Gastroesophageal sphincter (tissue), 3 donors: Measurements from ENCODE around the gene ADAM10.

Experiments used
- EP300 ChIP-seq: sonication (generic); formaldehyde crosslinking; IDR thresholded peaks from one replicate; pipeline ENCODE4 v1.6.1; 2017; ENCODE audit warnings: antibody characterized with exemption, mild to moderate bottlenecking
- POLR2A ChIP-seq, 2 donors: fragments of 450-650 bp; IDR thresholded peaks; one replicate each; pipeline ENCODE4 v1.6.1; 2017; ENCODE audit warnings: antibody characterized with exemption in 2 of 2, mild to moderate bottlenecking in 2 of 2, moderate library complexity in 1 of 2
- POLR2AphosphoS5 ChIP-seq: sonication (generic); formaldehyde crosslinking; IDR thresholded peaks from one replicate; pipeline ENCODE4 v1.6.1; 2017; ENCODE audit warnings: antibody characterized with exemption
- TF ChIP-seq, protein P1 (sequence below), 4 experiments: fragments of 200-600 bp in 2 of 4; fragments of 450-650 bp in 2 of 4; sonication (generic) in 1 of 4; IDR thresholded peaks; one replicate each; pipeline ENCODE4 v1.5.1; 2017 to 2019; ENCODE audit warnings: antibody characterized with exemption in 4 of 4, mild to moderate bottlenecking in 2 of 4, moderate library complexity in 2 of 4

DNA sequence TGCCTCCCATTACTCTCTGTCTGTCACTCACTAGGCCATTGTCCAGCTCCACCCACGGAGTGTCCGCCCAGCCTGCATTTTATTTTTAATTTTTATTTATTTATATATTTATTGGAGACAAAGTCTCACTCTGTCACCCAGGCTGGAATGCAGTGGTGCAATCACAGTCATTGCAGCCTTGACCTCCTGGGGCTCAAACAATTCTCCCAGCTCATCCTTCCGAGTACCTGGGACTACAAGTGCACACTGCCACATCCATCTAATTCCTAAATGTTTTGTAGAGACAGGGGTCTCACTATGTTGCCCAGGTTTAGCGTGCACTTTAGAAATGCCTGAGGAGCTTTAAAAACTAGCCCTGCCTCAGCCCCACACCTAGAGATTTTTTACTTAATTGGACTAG, 176.2 kb downstream of the ADAM10 start:
- TF ChIP-seq, protein P1, sequence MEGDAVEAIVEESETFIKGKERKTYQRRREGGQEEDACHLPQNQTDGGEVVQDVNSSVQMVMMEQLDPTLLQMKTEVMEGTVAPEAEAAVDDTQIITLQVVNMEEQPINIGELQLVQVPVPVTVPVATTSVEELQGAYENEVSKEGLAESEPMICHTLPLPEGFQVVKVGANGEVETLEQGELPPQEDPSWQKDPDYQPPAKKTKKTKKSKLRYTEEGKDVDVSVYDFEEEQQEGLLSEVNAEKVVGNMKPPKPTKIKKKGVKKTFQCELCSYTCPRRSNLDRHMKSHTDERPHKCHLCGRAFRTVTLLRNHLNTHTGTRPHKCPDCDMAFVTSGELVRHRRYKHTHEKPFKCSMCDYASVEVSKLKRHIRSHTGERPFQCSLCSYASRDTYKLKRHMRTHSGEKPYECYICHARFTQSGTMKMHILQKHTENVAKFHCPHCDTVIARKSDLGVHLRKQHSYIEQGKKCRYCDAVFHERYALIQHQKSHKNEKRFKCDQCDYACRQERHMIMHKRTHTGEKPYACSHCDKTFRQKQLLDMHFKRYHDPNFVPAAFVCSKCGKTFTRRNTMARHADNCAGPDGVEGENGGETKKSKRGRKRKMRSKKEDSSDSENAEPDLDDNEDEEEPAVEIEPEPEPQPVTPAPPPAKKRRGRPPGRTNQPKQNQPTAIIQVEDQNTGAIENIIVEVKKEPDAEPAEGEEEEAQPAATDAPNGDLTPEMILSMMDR (IDR thresholded peaks at IDR 0.05), result no peak
- TF ChIP-seq POLR2A (IDR thresholded peaks at IDR 0.05) (no peak), EP300 (no peak), POLR2AphosphoS5 (no peak)
